HCT116 (cell line): ENCODE data around the gene ERFE. TPM values are rescaled to one million over a fixed set of nuclear protein-coding genes. Genes with fewer than 3 reads are reported as not detected.

Experiments used
- ATAC-seq: fragments of 200-7000 bp; cut with Tn5 transposase; 2 replicates; pipeline ENCODE4 v1.9.1; 2020; ENCODE audit warnings: mild to moderate bottlenecking, moderate library complexity
- BruUV-seq: library from RNA; stranded (reverse); fragments of 400-500 nt; replicated peaks from 2 replicates; lab custom pipeline; 2021; lab: Mats Ljungman, UMichigan
- CTCF ChIA-PET: fragments of 300-600 bp; sonication (Branson Sonifier 250); formaldehyde crosslinking; loops from one replicate; lab custom pipeline; 2021; ENCODE audit warnings: antibody characterized with exemption; lab: Charles Lee
- POLR2A ChIA-PET: fragments of 300-600, 350-600 bp; sonication (Branson Sonifier 250); formaldehyde crosslinking; loops from one replicate; lab custom pipeline; 2021; ENCODE audit warnings: antibody characterized with exemption; lab: Charles Lee
- RAD21 ChIA-PET, 2 experiments: fragments of 300-600 bp; sonication (Branson Sonifier 250); formaldehyde crosslinking; loops; one replicate each; lab custom pipeline; 2023; ENCODE audit warnings: low total read pairs in 2 of 2; ENCODE audit not compliant: uncharacterized antibody in 2 of 2, unreplicated experiment in 2 of 2, low non-redundant PET in 1 of 2; lab: Charles Lee
- DNase-seq: peaks from one replicate; pipeline ENCODE4 v3.0.0-alpha.2; 2010; ENCODE audit warnings: low read depth, low spot score
- H2AFZ ChIP-seq: fragments of 200-600 bp; shearing (Covaris generic), sonication (generic); 2 replicates; pipeline ENCODE4 v1.6.1; 2017; ENCODE audit warnings: low read depth, mixed run types, mixed read lengths, antibody characterized with exemption, low read length; ENCODE audit not compliant: poor library complexity, severe bottlenecking
- H3K27ac ChIP-seq: 2 replicates; pipeline ENCODE4 v1.5.1; 2012; ENCODE audit warnings: low read depth, low read length
- H3K27me3 ChIP-seq: fragments of 200-600 bp; sonication (generic); 2 replicates; pipeline ENCODE4 v1.6.1; 2016; ENCODE audit warnings: mixed run types, low read length, mixed read lengths; ENCODE audit not compliant: insufficient read depth
- H3K36me3 ChIP-seq, 2 experiments: fragments of 200-500 bp in 1 of 2; fragments of 200-600 bp in 1 of 2; sonication (Bioruptor generic) in 1 of 2; sonication (generic) in 1 of 2; 2 replicates each; pipeline versions ENCODE4 v1.5.1 to v1.6.1; 2014 to 2016; ENCODE audit warnings: low read length in 2 of 2, inconsistent platforms in 1 of 2, mixed read lengths in 1 of 2, mixed run types in 1 of 2; ENCODE audit not compliant: insufficient read depth in 2 of 2, control insufficient read depth in 1 of 2
- H3K4me1 ChIP-seq, 2 experiments: fragments of 200-600 bp in 1 of 2; sonication (generic) in 1 of 2; 2 replicates each; pipeline versions ENCODE4 v1.5.1 to v1.6.1; 2012 to 2017; ENCODE audit warnings: low read length in 2 of 2, inconsistent platforms in 1 of 2, mild to moderate bottlenecking in 1 of 2, mixed read lengths in 1 of 2, mixed run types in 1 of 2, moderate library complexity in 1 of 2; ENCODE audit not compliant: insufficient read depth in 2 of 2, control insufficient read depth in 1 of 2
- H3K4me2 ChIP-seq: fragments of 200-600 bp; sonication (generic); 2 replicates; pipeline ENCODE4 v1.6.1; 2017; ENCODE audit warnings: mixed run types, low read length, mixed read lengths
- H3K4me3 ChIP-seq, 2 experiments: fragments of 200-600 bp in 1 of 2; sonication (generic) in 1 of 2; replicated peaks in 1 of 2; 2 replicates each; pipeline ENCODE4 v1.5.1; 2011 to 2016; ENCODE audit warnings: low read length in 2 of 2, control low read depth in 1 of 2, low read depth in 1 of 2, mild to moderate bottlenecking in 1 of 2, mixed read lengths in 1 of 2, mixed run types in 1 of 2
- H3K79me2 ChIP-seq: fragments of 200-600 bp; sonication (generic); 2 replicates; pipeline ENCODE4 v1.6.1; 2017; ENCODE audit warnings: mild to moderate bottlenecking, mixed run types, low read length, moderate library complexity, mixed read lengths; ENCODE audit not compliant: insufficient read depth
- H3K9ac ChIP-seq: fragments of 200-600 bp; sonication (generic); 2 replicates; pipeline ENCODE4 v1.6.1; 2016; ENCODE audit warnings: low read length, mixed read lengths
- H3K9me2 ChIP-seq: fragments of 200-600 bp; sonication (generic), shearing (Covaris generic); 2 replicates; pipeline ENCODE4 v1.6.1; 2017; ENCODE audit warnings: mixed run types, mild to moderate bottlenecking, moderate library complexity; ENCODE audit not compliant: insufficient read depth
- H3K9me3 ChIP-seq, 2 experiments: fragments of 200-500 bp in 1 of 2; fragments of 200-600 bp in 1 of 2; sonication (Bioruptor generic) in 1 of 2; sonication (generic) in 1 of 2; 2 replicates each; pipeline ENCODE4 v1.6.1; 2014 to 2017; ENCODE audit warnings: low read length in 2 of 2, mixed read lengths in 2 of 2, inconsistent platforms in 1 of 2, low read depth in 1 of 2, mild to moderate bottlenecking in 1 of 2, mixed run types in 1 of 2, moderate library complexity in 1 of 2; ENCODE audit not compliant: control insufficient read depth in 1 of 2, insufficient read depth in 1 of 2
- H4K20me1 ChIP-seq: fragments of 200-600 bp; sonication (generic), shearing (Covaris generic); 2 replicates; pipeline ENCODE4 v1.6.1; 2017; ENCODE audit warnings: mixed run types, mild to moderate bottlenecking, moderate library complexity; ENCODE audit not compliant: insufficient read depth
- CTCF ChIP-seq, 3 experiments: fragments of 200-600 bp in 1 of 3; sonication (generic) in 1 of 3; IDR thresholded peaks in 2 of 3; conservative IDR thresholded peaks in 1 of 3; 2 replicates each; pipeline ENCODE4 v1.5.1; 2012 to 2017; ENCODE audit warnings: low read depth in 2 of 3, low read length in 2 of 3, antibody characterized with exemption in 1 of 3, borderline replicate concordance in 1 of 3, control low read depth in 1 of 3, mild to moderate bottlenecking in 1 of 3, mixed read lengths in 1 of 3, mixed run types in 1 of 3, moderate library complexity in 1 of 3; ENCODE audit not compliant: insufficient read depth in 1 of 3
- EGR1 ChIP-seq: IDR thresholded peaks from 2 replicates; pipeline ENCODE4 v1.6.1; 2012; ENCODE audit warnings: low read depth
- EZH2 ChIP-seq: fragments of 200-600 bp; sonication (generic); IDR thresholded peaks from 2 replicates; pipeline ENCODE4 v1.6.1; 2017; ENCODE audit warnings: antibody characterized with exemption, mixed run types
- EZH2phosphoT487 ChIP-seq: fragments of 200-600 bp; IDR thresholded peaks from 2 replicates; pipeline ENCODE4 v1.6.1; 2018; ENCODE audit warnings: antibody characterized with exemption, borderline replicate concordance
- POLR2AphosphoS5 ChIP-seq: IDR thresholded peaks from 2 replicates; pipeline ENCODE4 v1.6.1; 2011; ENCODE audit warnings: mild to moderate bottlenecking, low read depth, low read length, moderate library complexity
- SRF ChIP-seq: IDR thresholded peaks from 2 replicates; pipeline ENCODE4 v1.6.1; 2012; ENCODE audit warnings: low read depth
- TCF7L2 ChIP-seq: IDR thresholded peaks from 2 replicates; pipeline ENCODE4 v1.7.0; 2011; ENCODE audit warnings: borderline replicate concordance, inconsistent platforms; ENCODE audit not compliant: insufficient read depth, insufficient read length; ENCODE audit errors: extremely low read depth
- intact Hi-C: fragments of 100-400 bp; cut with micrococcal nuclease; formaldehyde crosslinking; loops from 2 replicates; pipeline ENCODE4 v1.10.0; 2022
- total RNA-seq: library from RNA; stranded (reverse); gene quantifications from one replicate; pipeline ENCODE4 v1.2.1, GENCODE V29; 2021; ENCODE audit not compliant: unreplicated experiment
- TF ChIP-seq, protein P1 (sequence below): IDR thresholded peaks from 2 replicates; pipeline ENCODE4 v1.6.1; 2011; ENCODE audit warnings: mild to moderate bottlenecking, low read length, moderate library complexity; ENCODE audit not compliant: insufficient replicate concordance; ENCODE audit errors: extremely low read depth
- TF ChIP-seq, protein P2 (sequence below): IDR thresholded peaks from 2 replicates; pipeline ENCODE4 v1.6.1; 2012

Gene ERFE
- total RNA-seq, 1 experiment from 2014 or later: 17.3 TPM

GRCh38 chr2:238152771-238153688 lies 5.7 kb upstream of the ERFE start:
- TF ChIP-seq TCF7L2: no peak
- TF ChIP-seq CTCF (IDR thresholded peaks at IDR 0.05 in 2 of 3, conservative IDR thresholded peaks at IDR 0.05 in 1 of 3; ENCODE audit: borderline replicate concordance in 1 of 3, insufficient read depth in 1 of 3, low read depth in 2 of 3, low read length in 2 of 3): peak in 1 of 3 experiments; percentile 53; a peak in 2 of 6 replicates
- no peak overlapping the region for H3K27ac ChIP-seq
- H3K4me1 ChIP-seq: no peaks in the 10 kb centered on the region
- CTCF ChIA-PET: interaction anchor here (1.0 to 2.2 kb wide), 2 partner anchors 11 to 14 kb away, joined by 4 to 6 read pairs; no protein-coding TSS in a partner anchor
- no peak overlapping the region for H2AFZ ChIP-seq
- H3K9ac ChIP-seq: no peak overlapping the region
- DNase-seq (no peak), ATAC-seq (no peak)
- no TSS peak for BruUV-seq
- no peak overlapping the region for H3K4me3 ChIP-seq
- intact Hi-C loops: no loop called here
- no peaks in the 10 kb centered on the region for H3K36me3 ChIP-seq
- H3K79me2 ChIP-seq: no peaks in the 10 kb centered on the region
- H3K4me2 ChIP-seq: no peak overlapping the region
- no peaks in the 10 kb centered on the region for H4K20me1 ChIP-seq
- H3K9me3 ChIP-seq: no peaks in the 10 kb centered on the region
- POLR2A ChIA-PET: no interaction called here
- H3K9me2 ChIP-seq: no peaks in the 10 kb centered on the region
- RAD21 ChIA-PET: no interaction called here
- H3K27me3 ChIP-seq: no peaks in the 10 kb centered on the region

DNA sequence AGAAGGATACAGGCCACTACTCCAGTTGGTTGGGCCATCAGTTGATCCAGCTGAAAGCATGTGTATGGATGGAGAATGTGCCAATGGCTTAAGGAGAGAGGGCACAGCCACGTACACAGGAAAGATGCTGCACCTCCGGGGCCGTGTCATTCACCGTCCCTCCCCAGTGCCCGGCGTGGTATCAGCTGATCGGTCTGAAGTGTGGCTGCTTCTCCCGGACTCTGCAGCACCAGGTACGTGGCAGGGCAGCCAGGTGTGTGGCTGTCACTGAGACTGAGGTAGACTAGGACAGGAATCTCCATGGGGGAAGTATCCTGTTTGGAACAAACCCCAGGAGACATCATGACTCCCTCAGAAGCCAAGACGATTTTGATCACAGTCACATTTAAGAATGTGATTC lies 4.2 kb upstream of the ERFE start:
- intact Hi-C loops: no loop called here
- no TSS peak for BruUV-seq
- Histone ChIP-seq H3K27me3 (no peaks in the 10 kb centered on the region), H2AFZ (no peak overlapping the region), H3K4me2 (no peak overlapping the region), H3K9me3 (no peaks in the 10 kb centered on the region), H3K36me3 (no peaks in the 10 kb centered on the region), H3K4me1 (peaks cover 3 to 4% of the 10 kb centered on the region in 2 experiments; a peak in 3 of 4 replicates), H3K79me2 (no peaks in the 10 kb centered on the region), H3K9me2 (no peaks in the 10 kb centered on the region), H3K4me3 (no peak overlapping the region), H3K27ac (no peak overlapping the region), H3K9ac (no peak overlapping the region), H4K20me1 (no peaks in the 10 kb centered on the region)
- CTCF ChIA-PET: no interaction called here
- DNase-seq: no peak
- no peak for ATAC-seq
- RAD21 ChIA-PET: no interaction called here
- POLR2A ChIA-PET: no interaction called here
- TF ChIP-seq EZH2phosphoT487 (no peak), EZH2 (no peak), POLR2AphosphoS5 (no peak), EGR1 (no peak), TCF7L2 (no peak), SRF (no peak)
- TF ChIP-seq, protein P1, sequence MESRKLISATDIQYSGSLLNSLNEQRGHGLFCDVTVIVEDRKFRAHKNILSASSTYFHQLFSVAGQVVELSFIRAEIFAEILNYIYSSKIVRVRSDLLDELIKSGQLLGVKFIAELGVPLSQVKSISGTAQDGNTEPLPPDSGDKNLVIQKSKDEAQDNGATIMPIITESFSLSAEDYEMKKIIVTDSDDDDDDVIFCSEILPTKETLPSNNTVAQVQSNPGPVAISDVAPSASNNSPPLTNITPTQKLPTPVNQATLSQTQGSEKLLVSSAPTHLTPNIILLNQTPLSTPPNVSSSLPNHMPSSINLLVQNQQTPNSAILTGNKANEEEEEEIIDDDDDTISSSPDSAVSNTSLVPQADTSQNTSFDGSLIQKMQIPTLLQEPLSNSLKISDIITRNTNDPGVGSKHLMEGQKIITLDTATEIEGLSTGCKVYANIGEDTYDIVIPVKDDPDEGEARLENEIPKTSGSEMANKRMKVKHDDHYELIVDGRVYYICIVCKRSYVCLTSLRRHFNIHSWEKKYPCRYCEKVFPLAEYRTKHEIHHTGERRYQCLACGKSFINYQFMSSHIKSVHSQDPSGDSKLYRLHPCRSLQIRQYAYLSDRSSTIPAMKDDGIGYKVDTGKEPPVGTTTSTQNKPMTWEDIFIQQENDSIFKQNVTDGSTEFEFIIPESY: no peak
- TF ChIP-seq, protein P2, sequence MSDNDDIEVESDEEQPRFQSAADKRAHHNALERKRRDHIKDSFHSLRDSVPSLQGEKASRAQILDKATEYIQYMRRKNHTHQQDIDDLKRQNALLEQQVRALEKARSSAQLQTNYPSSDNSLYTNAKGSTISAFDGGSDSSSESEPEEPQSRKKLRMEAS: no peak
